Measurements from ENCODE around the gene POU2AF1. TPM values are rescaled to one million over a fixed set of nuclear protein-coding genes. Genes with fewer than 3 reads are reported as not detected.

POU2AF1 gene
- total RNA-seq, 1 donor from 2014 or later: not detected

DNA sequence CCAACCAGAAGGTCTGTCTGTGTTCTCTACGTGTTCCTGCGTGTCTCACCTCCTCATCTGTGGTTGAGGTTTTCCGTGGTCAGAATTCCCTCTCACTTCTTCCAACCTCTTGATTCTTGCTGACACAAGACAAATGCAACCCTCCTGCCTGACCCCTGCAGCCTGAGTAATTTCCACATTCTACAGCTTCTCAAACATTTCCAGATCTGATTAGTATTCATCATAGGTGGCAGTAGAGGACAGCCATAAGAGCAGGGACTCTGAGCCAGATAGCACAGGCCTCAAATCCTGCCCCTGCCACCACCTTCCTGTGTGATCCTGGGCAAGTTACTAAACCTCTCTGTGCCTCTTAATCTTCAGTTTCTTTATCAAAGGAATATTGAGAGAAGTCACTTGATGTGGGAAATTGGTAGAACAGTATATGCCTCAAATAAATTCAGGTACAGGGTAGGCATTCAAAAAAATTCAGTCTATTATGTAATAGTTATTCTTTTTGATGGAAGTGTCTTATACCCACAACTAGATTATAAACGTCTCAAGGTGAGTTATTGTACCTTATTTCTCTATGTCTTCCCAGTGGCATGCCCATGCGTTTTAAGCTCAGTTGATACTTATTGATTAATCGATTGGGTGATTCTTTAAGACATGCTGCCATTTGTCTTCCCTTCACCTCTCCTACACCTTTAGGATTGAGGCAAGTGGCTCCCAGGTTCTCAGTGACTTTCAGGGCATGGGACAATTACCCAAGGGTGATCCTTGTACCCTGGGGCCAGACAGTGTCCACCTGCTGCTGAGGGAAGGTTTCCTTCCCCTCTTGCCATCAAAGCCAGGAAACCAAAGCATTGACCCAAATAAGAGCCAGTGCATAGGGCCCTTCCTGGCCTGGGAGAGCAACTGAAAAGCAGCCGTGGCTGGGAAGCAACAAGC, 19.6 kb downstream of the POU2AF1 start:
- no peaks in the 10 kb centered on the region for H3K9me3 Mint-ChIP-seq
- TF ChIP-seq, protein P1, sequence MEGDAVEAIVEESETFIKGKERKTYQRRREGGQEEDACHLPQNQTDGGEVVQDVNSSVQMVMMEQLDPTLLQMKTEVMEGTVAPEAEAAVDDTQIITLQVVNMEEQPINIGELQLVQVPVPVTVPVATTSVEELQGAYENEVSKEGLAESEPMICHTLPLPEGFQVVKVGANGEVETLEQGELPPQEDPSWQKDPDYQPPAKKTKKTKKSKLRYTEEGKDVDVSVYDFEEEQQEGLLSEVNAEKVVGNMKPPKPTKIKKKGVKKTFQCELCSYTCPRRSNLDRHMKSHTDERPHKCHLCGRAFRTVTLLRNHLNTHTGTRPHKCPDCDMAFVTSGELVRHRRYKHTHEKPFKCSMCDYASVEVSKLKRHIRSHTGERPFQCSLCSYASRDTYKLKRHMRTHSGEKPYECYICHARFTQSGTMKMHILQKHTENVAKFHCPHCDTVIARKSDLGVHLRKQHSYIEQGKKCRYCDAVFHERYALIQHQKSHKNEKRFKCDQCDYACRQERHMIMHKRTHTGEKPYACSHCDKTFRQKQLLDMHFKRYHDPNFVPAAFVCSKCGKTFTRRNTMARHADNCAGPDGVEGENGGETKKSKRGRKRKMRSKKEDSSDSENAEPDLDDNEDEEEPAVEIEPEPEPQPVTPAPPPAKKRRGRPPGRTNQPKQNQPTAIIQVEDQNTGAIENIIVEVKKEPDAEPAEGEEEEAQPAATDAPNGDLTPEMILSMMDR (IDR thresholded peaks at IDR 0.05; ENCODE audit: unreplicated experiment): no peak
- no peak for DNase-seq (ENCODE audit: low spot score in 2 of 2, unreplicated experiment in 2 of 2)
- no peaks in the 10 kb centered on the region for H3K4me1 Mint-ChIP-seq
- no peak overlapping the region for H3K4me3 Mint-ChIP-seq
- no peaks in the 10 kb centered on the region for H3K36me3 Mint-ChIP-seq
- peaks cover 6% of the 10 kb centered on the region for H3K27me3 Mint-ChIP-seq (ENCODE audit: low read depth)
- no peak overlapping the region for H3K27ac Mint-ChIP-seq

DNA sequence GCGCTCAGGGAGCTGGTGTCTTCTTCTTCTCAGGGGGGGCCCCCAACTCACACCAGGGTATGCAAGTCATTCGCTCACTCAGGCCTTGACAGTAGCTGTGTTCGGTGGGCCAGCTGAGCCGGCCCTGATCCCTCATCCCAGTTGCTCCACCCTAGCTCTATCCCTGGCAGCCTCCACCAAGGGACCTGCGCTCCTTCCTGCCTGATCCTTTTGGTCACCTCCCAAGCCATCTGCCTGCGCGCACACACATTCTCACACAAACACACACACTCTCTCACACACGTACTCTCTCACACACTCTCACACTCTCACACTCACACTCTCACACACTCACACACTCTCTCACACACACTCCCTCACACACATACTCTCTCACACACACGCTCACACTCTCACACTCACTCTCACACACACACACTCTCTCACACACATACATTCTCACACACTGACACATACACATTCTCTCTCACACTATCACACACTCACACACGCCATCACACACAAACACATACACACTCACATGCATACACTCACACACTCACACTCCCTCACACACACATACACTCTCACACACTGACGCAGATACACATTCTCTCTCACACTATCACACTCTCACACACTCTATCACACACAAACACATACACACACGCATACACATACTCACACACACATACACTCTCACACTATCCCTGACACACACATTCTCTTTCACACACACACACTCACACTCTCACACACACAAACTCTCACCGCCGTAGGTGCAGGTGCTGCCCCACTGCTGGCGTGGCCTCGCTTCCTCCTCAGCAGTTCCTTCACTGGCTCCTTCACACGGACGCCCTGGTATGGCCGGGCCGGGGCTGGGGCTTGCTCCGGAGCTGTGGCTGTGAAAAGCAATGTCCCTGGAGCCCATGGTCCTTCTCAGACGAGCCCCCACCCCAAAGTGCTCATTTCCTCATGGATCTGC, 20.8 kb downstream of the POU2AF1 start:
- H3K27ac Mint-ChIP-seq: no peak overlapping the region
- H3K4me1 Mint-ChIP-seq: peaks cover 1% of the 10 kb centered on the region
- no peaks in the 10 kb centered on the region for H3K9me3 Mint-ChIP-seq
- H3K4me3 Mint-ChIP-seq: no peak overlapping the region
- H3K36me3 Mint-ChIP-seq: no peaks in the 10 kb centered on the region
- peaks cover 10% of the 10 kb centered on the region for H3K27me3 Mint-ChIP-seq (ENCODE audit: low read depth)
- TF ChIP-seq, protein P1 (IDR thresholded peaks at IDR 0.05; ENCODE audit: unreplicated experiment): no peak
- no peak for DNase-seq (ENCODE audit: low spot score in 2 of 2, unreplicated experiment in 2 of 2)

DNA sequence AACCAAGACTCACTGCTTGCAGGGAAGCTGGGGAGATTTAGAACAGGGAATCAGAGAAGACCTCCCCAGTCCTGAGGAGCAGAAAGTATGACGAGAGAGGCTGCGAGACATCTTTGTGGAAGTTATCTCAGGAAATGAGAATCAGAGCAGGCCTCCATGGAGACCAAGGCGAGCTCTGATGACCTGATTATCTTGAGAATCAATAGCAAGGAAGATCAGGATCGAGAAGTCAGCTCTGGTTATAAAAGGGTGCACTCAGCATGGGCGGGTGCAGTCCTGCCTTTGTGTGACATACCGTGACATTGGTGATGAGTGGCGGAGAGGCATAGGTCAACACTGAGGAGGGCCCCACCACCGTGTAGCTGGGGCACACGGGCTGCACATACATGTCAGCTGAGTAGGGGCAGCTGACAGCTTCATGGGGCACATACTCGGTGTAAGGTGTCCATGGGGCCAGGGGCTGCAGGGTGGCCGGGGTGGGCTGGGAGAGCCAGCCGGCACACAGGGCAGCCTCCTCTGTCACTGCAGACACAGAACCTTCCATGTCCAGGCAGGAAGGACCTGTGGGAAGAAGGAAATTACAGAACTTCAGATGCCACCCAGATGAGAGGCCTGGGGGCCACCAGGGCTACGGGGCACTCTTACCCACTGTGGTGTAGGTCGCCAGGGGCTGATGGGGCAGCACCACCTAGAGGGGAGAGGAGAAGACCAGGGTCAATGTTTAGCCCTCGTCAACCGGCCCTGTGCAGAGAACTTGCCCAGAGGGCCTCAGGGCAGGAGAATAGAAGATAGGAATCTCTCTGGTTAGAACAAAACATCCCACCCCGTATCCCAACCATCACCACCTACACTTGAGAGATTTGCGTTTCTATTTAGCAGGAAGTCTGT, 21.7 kb downstream of the POU2AF1 start:
- TF ChIP-seq, protein P1 (IDR thresholded peaks at IDR 0.05; ENCODE audit: unreplicated experiment): no peak
- H3K36me3 Mint-ChIP-seq: no peaks in the 10 kb centered on the region
- H3K27ac Mint-ChIP-seq: no peak overlapping the region

DNA sequence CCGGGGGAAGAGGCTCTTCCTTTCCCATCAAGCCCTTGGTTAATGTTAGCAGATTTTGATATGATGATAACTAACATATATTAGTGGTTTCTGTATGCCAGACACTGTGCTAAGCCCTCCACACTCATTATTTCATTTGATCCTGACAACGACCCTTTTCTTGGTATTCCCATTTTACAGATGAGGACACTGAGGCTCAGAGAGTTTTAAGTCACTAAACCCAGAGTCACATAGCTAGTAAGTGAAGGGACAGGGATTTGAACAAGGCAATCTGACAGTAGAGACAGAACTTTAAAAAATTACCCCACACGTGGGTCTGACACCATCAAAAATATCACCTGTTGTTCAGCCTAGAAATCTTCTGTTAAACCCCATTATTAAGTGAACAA, 22.4 kb downstream of the POU2AF1 start:
- no peak overlapping the region for H3K4me3 Mint-ChIP-seq
- peaks cover 12% of the 10 kb centered on the region for H3K27me3 Mint-ChIP-seq (ENCODE audit: low read depth)
- TF ChIP-seq, protein P1 (IDR thresholded peaks at IDR 0.05; ENCODE audit: unreplicated experiment): no peak
- no peaks in the 10 kb centered on the region for H3K36me3 Mint-ChIP-seq
- H3K4me1 Mint-ChIP-seq: peaks cover 4% of the 10 kb centered on the region
- H3K9me3 Mint-ChIP-seq: no peaks in the 10 kb centered on the region
- no peak overlapping the region for H3K27ac Mint-ChIP-seq
- no peak for DNase-seq (ENCODE audit: low spot score in 2 of 2, unreplicated experiment in 2 of 2)

More for the DNA sequence above, 21.7 kb downstream of the POU2AF1 start:
- peaks cover 4% of the 10 kb centered on the region for H3K4me1 Mint-ChIP-seq
- H3K9me3 Mint-ChIP-seq: no peaks in the 10 kb centered on the region
- H3K27me3 Mint-ChIP-seq (ENCODE audit: low read depth): peaks cover 12% of the 10 kb centered on the region
- DNase-seq (ENCODE audit: low spot score in 2 of 2, unreplicated experiment in 2 of 2): no peak
- H3K4me3 Mint-ChIP-seq: no peak overlapping the region
